Duodenal mucosa (tissue), 2 donors: ENCODE measurements around the gene CALHM4.
"Not testable (repeated sequence)": the region's sequence is repeated elsewhere in the genome, so short reads cannot be mapped to it uniquely, and the experiment has no call there.

Experiments used
- H3K27ac ChIP-seq: one replicate; pipeline ENCODE4 v1.7.0; 2013; ENCODE audit warnings: low read depth, low read length
- H3K27me3 ChIP-seq, 2 donors: one replicate each; pipeline ENCODE4 v1.7.0; 2013; ENCODE audit warnings: low read length in 2 of 2, control low read depth in 1 of 2; ENCODE audit not compliant: insufficient read depth in 2 of 2, control insufficient read depth in 1 of 2
- H3K36me3 ChIP-seq, 2 donors: one replicate each; pipeline ENCODE4 v1.7.0; 2013; ENCODE audit warnings: low read length in 2 of 2, control low read depth in 1 of 2; ENCODE audit not compliant: insufficient read depth in 2 of 2, control insufficient read depth in 1 of 2
- H3K4me1 ChIP-seq, 2 donors: one replicate each; pipeline ENCODE4 v1.7.0; 2013; ENCODE audit warnings: low read length in 2 of 2, control low read depth in 1 of 2; ENCODE audit not compliant: insufficient read depth in 2 of 2, control insufficient read depth in 1 of 2
- H3K4me3 ChIP-seq, 2 donors: one replicate each; pipeline ENCODE4 v1.7.0; 2013; ENCODE audit warnings: low read length in 2 of 2, low read depth in 1 of 2
- H3K9ac ChIP-seq, 2 donors: one replicate each; pipeline ENCODE4 v1.7.0; 2013; ENCODE audit warnings: low read length in 2 of 2, low read depth in 1 of 2
- H3K9me3 ChIP-seq, 2 donors: one replicate each; pipeline ENCODE4 v1.7.0; 2013; ENCODE audit warnings: low read length in 2 of 2, control low read depth in 1 of 2; ENCODE audit not compliant: control insufficient read depth in 1 of 2

Gene CALHM4

DNA sequence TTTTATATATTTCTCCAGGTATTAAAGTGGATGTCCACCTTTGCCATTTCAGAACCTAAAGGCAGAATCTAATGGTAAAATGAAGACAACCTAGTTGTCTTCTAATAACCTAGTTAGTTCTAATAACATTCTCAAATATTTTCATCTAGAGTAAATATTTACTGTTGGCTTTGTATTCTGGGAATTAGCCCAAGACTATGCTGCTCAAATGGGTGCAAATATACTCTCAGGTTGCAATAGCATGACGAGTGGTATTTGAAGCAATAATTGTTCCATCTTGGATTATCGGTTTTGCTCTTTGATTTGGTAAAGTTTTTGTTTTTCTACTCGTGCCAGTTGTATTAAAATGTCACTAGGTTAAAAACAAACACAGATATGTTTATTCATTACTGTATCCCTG lies 41.7 kb downstream of the CALHM4 start:
- Histone ChIP-seq H3K4me1 (no peaks in the 10 kb centered on the region), H3K4me3 (no peak overlapping the region), H3K9ac (no peak overlapping the region), H3K36me3 (peaks cover 20 to 28% of the 10 kb centered on the region in 2 donors), H3K27ac (no peak overlapping the region), H3K9me3 (no peaks in the 10 kb centered on the region), H3K27me3 (no peaks in the 10 kb centered on the region)

DNA sequence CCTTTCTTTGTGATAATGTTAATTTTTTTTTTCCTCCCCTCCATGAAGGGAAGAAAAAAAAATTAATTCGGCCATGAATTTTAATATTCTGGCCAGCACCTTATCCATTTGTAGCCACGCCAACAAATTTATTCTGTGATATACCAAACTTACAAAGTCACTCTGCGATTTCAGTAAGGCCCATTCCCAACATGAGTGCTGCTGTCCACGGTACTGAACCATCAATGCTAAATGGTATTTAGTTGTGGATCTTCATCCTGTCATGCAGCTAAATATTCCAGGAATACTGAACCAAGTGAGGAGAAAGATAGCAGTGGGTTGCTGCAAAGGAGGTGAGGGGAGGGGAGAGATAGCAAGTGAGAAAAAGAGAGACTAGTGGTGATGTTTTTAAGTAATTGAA lies 43.3 kb downstream of the CALHM4 start:
- Histone ChIP-seq H3K36me3 (peaks cover 13 to 17% of the 10 kb centered on the region in 2 donors), H3K9me3 (no peaks in the 10 kb centered on the region), H3K4me3 (no peak overlapping the region), H3K27ac (no peak overlapping the region), H3K4me1 (no peaks in the 10 kb centered on the region), H3K9ac (no peak overlapping the region), H3K27me3 (no peaks in the 10 kb centered on the region)

GRCh38 chr6:116603916-116604315 lies 50.4 kb downstream of the CALHM4 start:
- not testable (repeated sequence) for H3K9me3 ChIP-seq, H3K9ac ChIP-seq, H3K36me3 ChIP-seq, H3K4me3 ChIP-seq, H3K4me1 ChIP-seq, H3K27ac ChIP-seq, H3K27me3 ChIP-seq

DNA sequence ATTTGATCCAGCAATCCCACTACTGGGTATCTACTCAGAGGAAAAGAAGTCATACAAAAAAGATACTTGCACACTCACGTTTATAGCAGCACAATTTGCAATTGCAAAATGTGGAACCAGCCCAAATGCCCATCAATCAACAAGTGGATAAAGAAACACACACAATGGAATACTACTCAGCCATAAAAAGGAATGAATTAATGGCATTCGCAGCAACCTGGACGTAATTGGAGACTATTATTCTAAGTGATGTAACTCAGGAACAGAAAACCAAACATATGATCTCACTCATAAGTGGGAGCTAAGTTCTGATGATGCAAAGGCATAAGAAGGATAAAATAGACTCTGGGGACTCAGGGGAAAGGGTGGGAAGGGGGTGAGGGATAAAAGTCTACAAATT lies 51.3 kb downstream of the CALHM4 start:
- not testable (repeated sequence) for H3K9ac ChIP-seq, H3K27ac ChIP-seq, H3K9me3 ChIP-seq, H3K4me3 ChIP-seq, H3K36me3 ChIP-seq, H3K4me1 ChIP-seq, H3K27me3 ChIP-seq

- H3K27me3 ChIP-seq = peaks cover 0 to 1% of the 10 kb centered on the region in 2 donors
- no peak overlapping the region for H3K9ac ChIP-seq
- H3K36me3 ChIP-seq = no peaks in the 10 kb centered on the region
- no peaks in the 10 kb centered on the region for H3K4me1 ChIP-seq
- H3K27ac ChIP-seq = no peak overlapping the region
- H3K9me3 ChIP-seq = no peaks in the 10 kb centered on the region
- H3K4me3 ChIP-seq = no peak overlapping the region
Observed at GRCh38 chr6:116605935-116606334, 52.4 kb downstream of the CALHM4 start.
